Neural progenitor cell (in vitro differentiated cells): ENCODE measurements around the gene COL20A1. TPM values are rescaled to one million over a fixed set of nuclear protein-coding genes. Genes with fewer than 3 reads are reported as not detected.

Experiments
- DNase-seq: peaks from one replicate; pipeline ENCODE4 v3.0.0-alpha.2; 2016; ENCODE audit warnings: low spot score
- H2AFZ ChIP-seq: fragments of 200-600 bp; sonication (generic); replicated peaks from 2 replicates; pipeline ENCODE4 v1.6.1; 2016; ENCODE audit warnings: antibody characterized with exemption
- H3F3A ChIP-seq: fragments of 200-600 bp; sonication (generic); 2 replicates; pipeline ENCODE4 v1.6.1; 2016; ENCODE audit warnings: antibody characterized with exemption, low read depth
- H3K27ac ChIP-seq: fragments of 200-600 bp; sonication (generic); 2 replicates; pipeline ENCODE4 v1.5.1; 2016; ENCODE audit warnings: mild to moderate bottlenecking
- H3K27me3 ChIP-seq: fragments of 200-600 bp; sonication (generic); 2 replicates; pipeline ENCODE4 v1.6.1; 2016; ENCODE audit warnings: mild to moderate bottlenecking, moderate library complexity
- H3K36me3 ChIP-seq: fragments of 200-600 bp; sonication (generic); 2 replicates; pipeline ENCODE4 v1.5.1; 2016
- H3K4me1 ChIP-seq: fragments of 200-600 bp; sonication (generic); 2 replicates; pipeline ENCODE4 v1.6.1; 2016; ENCODE audit warnings: mixed run types
- H3K4me2 ChIP-seq: fragments of 200-600 bp; sonication (generic); 2 replicates; pipeline ENCODE4 v1.6.1; 2016
- H3K4me3 ChIP-seq: fragments of 200-600 bp; sonication (generic); 2 replicates; pipeline ENCODE4 v1.5.1; 2016
- H3K79me2 ChIP-seq: fragments of 200-600 bp; sonication (generic); 2 replicates; pipeline ENCODE4 v1.6.1; 2016; ENCODE audit warnings: low read depth
- H3K9ac ChIP-seq: fragments of 200-600 bp; sonication (generic); 2 replicates; pipeline ENCODE4 v1.6.1; 2016
- H3K9me3 ChIP-seq: fragments of 200-600 bp; sonication (generic); 2 replicates; pipeline ENCODE4 v1.5.1; 2016; ENCODE audit warnings: low read depth
- H4K20me1 ChIP-seq: fragments of 200-600 bp; sonication (generic); 2 replicates; pipeline ENCODE4 v1.6.1; 2016; ENCODE audit warnings: low read depth
- H3K27ac Mint-ChIP-seq: 3 replicates; pipeline ENCODE4 v1.8.0; 2021; ENCODE audit warnings: mixed read lengths
- H3K27me3 Mint-ChIP-seq: 2 replicates; pipeline ENCODE4 v1.8.0; 2022; ENCODE audit warnings: low read depth, mild to moderate bottlenecking, inconsistent platforms, moderate library complexity, mixed read lengths; ENCODE audit not compliant: insufficient read depth
- H3K36me3 Mint-ChIP-seq: 3 replicates; pipeline ENCODE4 v1.8.0; 2021; ENCODE audit warnings: mixed read lengths
- H3K4me1 Mint-ChIP-seq: 3 replicates; pipeline ENCODE4 v1.8.0; 2021; ENCODE audit warnings: mixed read lengths
- H3K4me3 Mint-ChIP-seq: 3 replicates; pipeline ENCODE4 v1.8.0; 2021; ENCODE audit warnings: mild to moderate bottlenecking, moderate library complexity, mixed read lengths
- H3K9me3 Mint-ChIP-seq: 3 replicates; pipeline ENCODE4 v1.8.0; 2020; ENCODE audit warnings: mixed read lengths
- EZH2 ChIP-seq: fragments of 200-600 bp; sonication (generic); IDR thresholded peaks from 2 replicates; pipeline ENCODE4 v1.6.1; 2017; ENCODE audit warnings: antibody characterized with exemption, mild to moderate bottlenecking, moderate library complexity
- EZH2phosphoT487 ChIP-seq: fragments of 200-600 bp; sonication (generic); IDR thresholded peaks from 2 replicates; pipeline ENCODE4 v1.6.1; 2017; ENCODE audit warnings: antibody characterized with exemption
- total RNA-seq: library from RNA; depleted of rRNA; stranded (reverse); fragments of >200 nt; gene quantifications from 2 replicates; pipeline ENCODE4 v1.2.3, GENCODE V29; 2015; ENCODE audit warnings: low replicate concordance
- TF ChIP-seq, protein P1 (sequence below): fragments of 200-600 bp; sonication (generic); IDR thresholded peaks from 2 replicates; pipeline ENCODE4 v1.5.1; 2017; ENCODE audit warnings: antibody characterized with exemption, mild to moderate bottlenecking

Gene COL20A1
- total RNA-seq, 1 donor from 2014 or later: 0.37 TPM

DNA sequence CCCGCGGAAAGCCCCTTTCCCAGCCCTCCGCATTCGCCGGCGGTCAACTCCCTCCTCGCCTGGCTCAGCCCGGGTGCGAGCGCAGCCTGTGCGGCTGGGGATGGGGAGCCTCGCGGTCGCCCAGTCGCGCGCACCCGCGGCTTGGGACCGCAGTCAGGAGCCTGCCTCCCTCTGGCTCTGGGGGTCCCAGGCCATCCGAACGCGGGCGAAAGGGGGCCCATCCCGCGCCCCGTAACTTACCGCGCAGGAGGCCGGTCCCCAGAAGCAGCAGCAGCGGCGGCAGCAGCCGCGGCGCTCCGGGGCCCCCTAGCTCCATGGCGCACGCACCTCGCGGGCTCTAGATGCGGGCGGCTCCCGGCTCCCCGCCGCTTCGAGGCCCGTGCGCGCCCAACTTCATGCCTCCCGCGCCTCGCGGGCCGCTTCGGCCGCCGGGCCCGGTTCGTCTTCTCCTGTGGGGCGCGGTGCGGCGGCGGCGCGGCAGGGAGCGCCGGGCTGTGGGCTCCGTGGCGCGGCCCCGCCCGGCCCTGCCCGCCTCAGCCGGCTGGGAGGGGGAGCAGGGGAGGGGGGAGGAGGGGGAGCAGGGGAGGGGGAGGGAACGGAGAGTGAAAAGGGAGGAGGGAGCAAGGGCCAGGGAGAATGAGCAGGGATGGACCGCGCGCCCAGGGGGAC lies 68.0 kb downstream of the COL20A1 start, which contains the start of gene CHRNA4:
Gene CHRNA4, minus strand, starts transcription at position 500 of the 669 bp plus-strand sequence. Its CDS starts 184 bp downstream, at position 316.
- Histone ChIP-seq H4K20me1 (peaks cover 17% of the 10 kb centered on the region), H3K27me3 (peaks cover 50% of the 10 kb centered on the region), H3F3A (peaks cover 21% of the 10 kb centered on the region), H3K27ac (no peak within 1 kb of the TSS), H3K4me1 (peaks cover 36% of the 10 kb centered on the region), H3K79me2 (no peaks in the 10 kb centered on the region), H3K36me3 (no peaks in the 10 kb centered on the region), H2AFZ (peak within 1 kb of the TSS; percentile 71), H3K9me3 (no peaks in the 10 kb centered on the region), H3K9ac (no peak within 1 kb of the TSS), H3K4me2 (peak within 1 kb of the TSS; percentile 87), H3K4me3 (peak within 1 kb of the TSS; percentile 50)
- no peaks in the 10 kb centered on the region for H3K9me3 Mint-ChIP-seq
- peaks cover 21% of the 10 kb centered on the region for H3K27me3 Mint-ChIP-seq
- TF ChIP-seq EZH2 (peak; percentile 70), EZH2phosphoT487 (peak; percentile 74)
- TF ChIP-seq, protein P1, sequence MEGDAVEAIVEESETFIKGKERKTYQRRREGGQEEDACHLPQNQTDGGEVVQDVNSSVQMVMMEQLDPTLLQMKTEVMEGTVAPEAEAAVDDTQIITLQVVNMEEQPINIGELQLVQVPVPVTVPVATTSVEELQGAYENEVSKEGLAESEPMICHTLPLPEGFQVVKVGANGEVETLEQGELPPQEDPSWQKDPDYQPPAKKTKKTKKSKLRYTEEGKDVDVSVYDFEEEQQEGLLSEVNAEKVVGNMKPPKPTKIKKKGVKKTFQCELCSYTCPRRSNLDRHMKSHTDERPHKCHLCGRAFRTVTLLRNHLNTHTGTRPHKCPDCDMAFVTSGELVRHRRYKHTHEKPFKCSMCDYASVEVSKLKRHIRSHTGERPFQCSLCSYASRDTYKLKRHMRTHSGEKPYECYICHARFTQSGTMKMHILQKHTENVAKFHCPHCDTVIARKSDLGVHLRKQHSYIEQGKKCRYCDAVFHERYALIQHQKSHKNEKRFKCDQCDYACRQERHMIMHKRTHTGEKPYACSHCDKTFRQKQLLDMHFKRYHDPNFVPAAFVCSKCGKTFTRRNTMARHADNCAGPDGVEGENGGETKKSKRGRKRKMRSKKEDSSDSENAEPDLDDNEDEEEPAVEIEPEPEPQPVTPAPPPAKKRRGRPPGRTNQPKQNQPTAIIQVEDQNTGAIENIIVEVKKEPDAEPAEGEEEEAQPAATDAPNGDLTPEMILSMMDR: no peak
- H3K4me3 Mint-ChIP-seq: peak within 1 kb of the TSS; percentile 72
- peaks cover 26% of the 10 kb centered on the region for H3K4me1 Mint-ChIP-seq
- peak; percentile 63 for DNase-seq
- no peak within 1 kb of the TSS for H3K27ac Mint-ChIP-seq
- peaks cover 2% of the 10 kb centered on the region for H3K36me3 Mint-ChIP-seq

DNA sequence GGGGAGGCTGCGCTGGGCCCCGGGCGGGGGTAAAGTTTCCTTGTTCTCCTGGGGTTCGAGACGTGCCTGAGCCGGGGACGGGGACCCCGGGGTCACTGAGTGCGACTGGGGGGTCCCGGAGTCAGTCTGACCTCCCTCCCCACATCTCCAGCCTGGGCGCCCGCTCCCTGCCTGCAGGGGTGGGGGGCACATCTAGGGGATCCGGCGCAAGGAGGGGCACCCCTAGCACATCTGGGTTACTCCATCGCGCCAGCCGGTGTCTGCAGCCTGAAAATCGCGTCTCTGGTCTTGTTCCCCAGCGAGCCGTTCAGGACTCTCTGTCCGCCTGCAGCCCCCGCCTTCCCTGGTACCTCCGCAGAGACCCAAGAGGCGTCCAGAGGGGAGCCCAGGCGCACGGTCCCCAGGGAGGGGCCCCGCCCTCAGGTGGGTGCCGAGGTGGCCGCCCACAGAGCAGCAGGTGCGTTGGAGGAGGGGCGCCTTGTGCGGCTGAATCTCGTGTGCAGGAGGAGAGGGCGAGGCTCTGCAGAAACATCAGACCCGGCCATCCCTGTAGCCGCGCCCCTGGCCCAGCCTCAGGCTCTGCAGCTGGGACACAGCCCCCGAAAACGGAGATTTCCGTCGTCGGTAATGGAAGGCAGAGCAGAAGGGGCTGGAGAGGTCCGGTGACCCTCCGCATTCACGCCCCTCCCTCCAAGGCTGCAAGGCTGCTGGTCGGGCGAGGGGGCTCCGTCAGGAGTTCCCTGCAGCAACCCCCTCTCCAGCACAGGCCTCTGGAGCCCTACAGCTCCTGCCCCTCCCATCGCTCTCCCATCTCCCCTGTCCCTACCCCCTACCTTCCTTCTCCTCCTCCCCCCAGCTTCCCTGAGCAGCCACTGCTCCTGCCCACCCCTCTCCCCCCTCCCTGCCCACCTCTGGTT lies 68.8 kb downstream of the COL20A1 start:
- no peaks in the 10 kb centered on the region for H3K9me3 Mint-ChIP-seq
- Histone ChIP-seq H3K79me2 (no peaks in the 10 kb centered on the region), H4K20me1 (peaks cover 18% of the 10 kb centered on the region), H3K4me2 (peak overlapping the region; percentile 49), H3K4me3 (peak overlapping the region; percentile 11), H2AFZ (peak overlapping the region; percentile 71), H3K27me3 (peaks cover 50% of the 10 kb centered on the region), H3K27ac (no peak overlapping the region), H3F3A (peaks cover 21% of the 10 kb centered on the region), H3K4me1 (peaks cover 36% of the 10 kb centered on the region), H3K9ac (no peak overlapping the region), H3K9me3 (no peaks in the 10 kb centered on the region), H3K36me3 (no peaks in the 10 kb centered on the region)
- peaks cover 30% of the 10 kb centered on the region for H3K4me1 Mint-ChIP-seq
- peak overlapping the region; percentile 55 for H3K4me3 Mint-ChIP-seq
- H3K27me3 Mint-ChIP-seq: peaks cover 21% of the 10 kb centered on the region
- peaks cover 2% of the 10 kb centered on the region for H3K36me3 Mint-ChIP-seq
- H3K27ac Mint-ChIP-seq: no peak overlapping the region
- DNase-seq: peak; percentile 60
- TF ChIP-seq EZH2phosphoT487 (no peak), EZH2 (no peak)
- TF ChIP-seq, protein P1: no peak

DNA sequence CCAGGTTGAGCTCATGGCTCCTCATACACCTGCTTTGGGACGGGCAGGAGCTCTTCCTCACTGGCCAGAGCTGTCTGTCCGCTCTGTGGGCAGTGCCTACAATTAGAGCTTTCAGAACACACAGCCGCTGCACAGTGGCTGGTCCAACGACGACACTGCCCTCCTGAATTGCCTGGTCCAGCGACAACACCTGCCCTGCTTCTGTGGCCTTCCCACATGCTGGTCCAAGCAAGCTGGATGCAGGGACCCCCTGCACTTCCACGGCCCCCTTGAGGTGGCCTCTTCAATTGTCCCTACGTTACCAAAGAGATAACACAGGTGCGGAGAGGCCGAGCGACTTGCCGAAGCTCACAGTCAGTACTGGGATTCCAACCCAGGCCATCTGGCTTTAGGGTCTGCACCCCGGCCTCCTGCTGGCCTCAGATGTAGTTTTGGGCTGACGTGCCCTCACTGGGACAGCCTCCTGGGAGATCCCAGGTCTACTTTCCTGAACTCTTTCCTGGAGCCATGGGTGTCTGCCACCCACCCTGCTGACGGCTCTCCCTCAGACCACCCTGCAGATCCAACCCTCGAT lies 69.5 kb downstream of the COL20A1 start:
- TF ChIP-seq, protein P1: no peak
- Histone ChIP-seq H3K4me1 (peaks cover 43% of the 10 kb centered on the region), H3K4me3 (no peak overlapping the region), H3K79me2 (no peaks in the 10 kb centered on the region), H3K9ac (no peak overlapping the region), H3K36me3 (no peaks in the 10 kb centered on the region), H3K27ac (no peak overlapping the region), H3K4me2 (no peak overlapping the region), H3F3A (peaks cover 26% of the 10 kb centered on the region), H3K27me3 (peaks cover 50% of the 10 kb centered on the region), H4K20me1 (peaks cover 26% of the 10 kb centered on the region), H3K9me3 (no peaks in the 10 kb centered on the region), H2AFZ (no peak overlapping the region)
- peaks cover 36% of the 10 kb centered on the region for H3K4me1 Mint-ChIP-seq
- H3K4me3 Mint-ChIP-seq: peak overlapping the region; percentile 72
- H3K9me3 Mint-ChIP-seq: no peaks in the 10 kb centered on the region
- H3K27me3 Mint-ChIP-seq: peaks cover 24% of the 10 kb centered on the region
- DNase-seq: no peak
- H3K36me3 Mint-ChIP-seq: peaks cover 2% of the 10 kb centered on the region
- H3K27ac Mint-ChIP-seq: peak overlapping the region; percentile 72
